Activated CD4-positive, alpha-beta T cell treated with anti-CD3 and anti-CD28 coated beads for 48 hours (primary cell): ENCODE measurements around the gene KCNMB2.
"Not testable (repeated sequence)": the region's sequence is repeated elsewhere in the genome, so short reads cannot be mapped to it uniquely, and the experiment has no call there.

ENCODE experiments used
- DNase-seq: peaks from one replicate; pipeline ENCODE4 v3.0.0-alpha.2; 2020

KCNMB2 gene

DNA sequence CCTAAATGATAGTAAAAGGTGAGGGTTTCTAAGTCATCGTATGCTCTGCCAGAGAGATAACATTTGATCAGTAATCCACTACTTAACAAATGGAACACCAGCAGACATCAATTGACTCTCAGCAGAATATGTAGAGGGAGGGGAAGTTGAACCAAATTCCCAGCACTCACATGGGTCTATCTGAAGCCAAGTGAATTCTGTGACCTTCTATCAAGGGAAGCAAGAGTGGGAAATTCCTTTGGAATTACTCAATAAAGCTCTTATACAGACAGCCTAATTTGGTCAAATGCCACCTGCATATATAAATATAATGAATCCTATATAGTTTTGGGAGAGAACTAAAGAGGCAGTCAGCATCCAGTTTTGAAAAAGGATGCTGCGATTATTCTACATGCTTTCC is 15.8 kb upstream of the KCNMB2 start:
- no peak for DNase-seq

DNA sequence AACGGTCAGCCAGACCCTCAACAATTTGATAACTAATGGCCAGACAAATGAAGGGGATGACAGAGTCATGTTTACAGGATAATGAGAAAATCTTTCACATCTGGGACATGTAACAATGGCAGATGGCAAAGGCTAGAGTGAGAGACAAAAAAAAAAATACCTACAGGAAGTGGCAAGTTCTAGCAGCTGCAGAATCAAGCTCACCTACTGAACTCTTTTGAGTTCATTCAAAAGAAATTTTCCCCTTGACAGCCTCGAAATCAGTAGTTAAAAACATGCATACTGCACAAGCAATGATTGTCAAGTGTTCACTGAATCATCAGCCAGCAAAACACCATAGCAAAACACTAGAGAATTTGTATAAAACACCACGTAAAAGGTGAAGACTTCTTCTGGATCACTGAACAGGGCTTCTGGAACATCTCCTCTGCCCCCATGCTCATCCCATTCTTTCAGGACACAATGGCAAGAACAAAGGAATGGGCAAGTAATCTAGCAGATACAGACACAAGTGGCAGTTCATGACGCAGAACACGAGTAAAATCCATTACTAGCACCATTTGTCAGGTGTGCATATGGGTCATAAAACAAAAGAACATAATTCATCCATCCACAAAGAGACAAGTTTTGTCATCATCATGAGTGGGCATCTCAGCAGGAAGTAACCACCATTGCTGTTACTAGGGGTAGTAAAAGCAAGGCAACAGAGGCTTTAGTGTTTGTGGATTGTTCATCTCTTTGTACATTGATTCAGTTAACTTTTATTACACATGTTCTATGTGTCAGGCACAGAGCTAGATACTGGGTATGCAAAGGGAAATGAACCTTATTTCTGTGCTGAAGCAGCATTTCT is 13.8 kb upstream of the KCNMB2 start:
- no peak for DNase-seq

- DNase-seq: no peak
Measured at GRCh38 chr3:178525251-178525650, 11.0 kb upstream of the KCNMB2 start.

- DNase-seq: no peak
Measured at GRCh38 chr3:178526291-178526690, 9.9 kb upstream of the KCNMB2 start.

DNA sequence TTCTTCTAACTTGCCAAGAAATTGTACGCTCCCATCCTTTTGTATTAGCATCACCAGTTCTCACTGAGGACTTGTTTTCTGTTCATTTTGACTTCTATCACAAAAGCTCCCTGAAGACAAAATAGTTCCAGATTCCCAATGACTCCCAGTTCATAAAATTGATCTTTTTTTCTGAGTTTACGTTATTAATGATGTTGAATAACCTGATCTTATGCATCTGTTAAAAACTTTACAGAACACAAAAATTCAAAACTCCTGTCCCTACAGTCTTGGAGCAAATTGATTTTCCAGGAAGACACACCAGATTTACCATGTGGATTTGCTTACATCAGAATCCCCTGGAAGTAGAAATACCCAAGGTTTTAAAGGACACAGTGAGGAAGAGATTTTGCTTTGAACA is 8.3 kb upstream of the KCNMB2 start:
- no peak for DNase-seq

DNA sequence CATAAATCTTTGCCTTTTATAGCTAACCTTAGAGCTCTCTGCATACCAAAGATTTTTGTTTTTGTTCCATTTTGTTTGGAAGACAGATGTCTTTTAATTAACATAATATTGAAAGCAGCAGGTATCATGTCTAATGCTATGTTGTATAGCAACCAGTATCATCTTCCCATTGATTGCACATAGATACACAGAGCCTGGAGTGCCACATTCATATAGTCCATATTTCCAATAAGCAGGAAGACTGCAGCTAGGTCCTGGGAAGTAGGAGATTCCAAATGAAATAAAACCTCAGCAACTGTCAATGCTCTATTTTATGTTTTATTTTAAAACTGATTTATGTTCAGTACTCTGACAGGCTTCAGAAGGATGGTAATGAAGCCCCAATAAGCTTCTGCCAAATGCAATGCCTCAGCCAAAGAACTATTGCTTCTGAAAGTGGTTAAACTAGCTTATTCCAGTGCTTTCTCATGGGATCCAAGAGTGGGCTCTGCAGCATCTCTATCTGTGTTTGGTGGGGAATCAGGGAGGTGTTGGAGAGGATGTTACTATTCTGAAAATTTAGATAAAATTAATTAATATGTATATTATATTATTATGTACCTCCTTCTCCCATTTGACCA is 6.5 kb upstream of the KCNMB2 start:
- DNase-seq: no peak

DNA sequence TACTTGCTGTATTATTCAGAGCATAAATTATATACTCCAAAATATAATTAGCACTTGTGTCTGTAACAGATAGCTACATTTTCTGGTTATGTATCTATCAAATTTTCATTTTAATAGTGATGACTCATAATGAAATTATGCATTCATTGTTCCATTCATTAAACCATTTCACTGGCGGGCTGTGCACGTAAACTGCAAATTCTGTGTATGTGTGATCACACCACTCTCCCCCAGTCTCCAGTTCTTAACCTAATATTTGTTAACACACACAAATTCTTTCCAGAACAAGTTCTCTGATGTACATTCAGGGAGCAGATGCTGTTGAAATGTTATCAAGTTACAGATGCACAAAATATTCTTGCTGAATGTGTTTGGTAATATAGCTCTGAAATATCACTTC is 3.8 kb upstream of the KCNMB2 start:
- DNase-seq: no peak

DNA sequence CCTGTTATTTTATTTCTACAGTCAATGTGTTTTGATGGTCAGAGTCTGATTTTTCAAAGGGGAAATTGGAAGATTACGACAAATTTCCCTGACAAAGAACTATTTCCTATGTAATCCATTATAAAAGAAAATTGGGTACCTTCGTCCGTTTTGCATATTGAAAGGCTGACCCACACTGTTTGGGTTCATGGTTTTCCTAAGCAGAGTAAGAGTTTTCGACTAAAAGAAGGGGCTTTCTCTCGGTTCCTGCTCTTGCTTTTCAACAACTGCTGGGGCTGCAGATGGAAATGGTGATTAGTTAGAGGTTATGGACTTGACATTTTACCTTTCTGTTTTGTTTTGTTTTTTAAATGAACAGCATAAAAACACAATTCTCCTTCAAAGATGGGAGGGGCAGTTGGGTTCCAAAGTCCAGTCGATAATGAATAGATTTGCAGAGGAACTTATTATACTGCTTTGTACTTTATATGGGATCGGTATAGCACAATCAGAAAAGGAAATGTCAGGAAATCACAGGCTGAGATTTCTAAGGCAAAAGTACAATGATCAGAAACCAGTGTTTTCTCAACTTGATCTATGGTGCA is 978 bp downstream of the KCNMB2 start:
- DNase-seq: no peak

DNA sequence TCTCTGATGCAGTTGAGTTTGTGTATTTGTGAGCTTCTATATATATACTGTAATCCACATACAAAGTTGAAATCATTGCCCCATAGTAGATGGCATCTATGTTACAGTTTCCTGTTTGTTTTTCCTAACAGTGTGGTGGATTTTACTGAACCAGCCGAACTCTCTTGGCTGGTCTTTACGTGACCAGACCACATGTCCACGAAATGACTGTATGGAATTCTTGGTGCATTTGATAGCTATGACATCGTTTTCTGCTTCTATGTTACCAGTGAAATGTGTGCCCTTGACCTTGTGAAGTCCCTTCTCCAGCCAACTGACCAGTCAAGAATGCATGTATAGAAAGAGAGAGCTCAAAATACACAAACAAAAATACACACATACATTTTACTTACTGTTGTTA is 1.8 kb downstream of the KCNMB2 start:
- no peak for DNase-seq

- DNase-seq: no peak
Measured at GRCh38 chr3:178540184-178540583, 3.9 kb downstream of the KCNMB2 start.

DNA sequence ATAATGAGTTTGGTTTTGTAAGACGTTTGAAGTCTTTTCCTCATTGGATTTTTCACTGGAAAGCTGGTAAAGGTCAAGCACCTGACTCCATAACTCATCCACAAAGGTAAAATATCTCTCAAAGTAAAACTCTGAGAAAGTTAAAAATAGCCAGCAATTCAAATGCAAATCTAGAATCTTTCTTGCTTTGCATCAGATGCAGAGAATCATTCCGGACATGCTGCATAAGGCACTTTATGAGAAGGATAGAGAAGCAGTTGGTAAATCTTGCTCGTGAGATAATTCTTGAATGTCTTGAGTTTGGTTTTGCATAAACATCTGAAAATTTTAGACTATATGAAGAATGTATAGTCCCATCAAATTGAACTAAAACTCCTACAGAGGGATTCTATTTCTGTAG is 9.1 kb downstream of the KCNMB2 start:
- no peak for DNase-seq

- no peak for DNase-seq
Measured at GRCh38 chr3:178546079-178546478, 9.8 kb downstream of the KCNMB2 start.

GRCh38 chr3:178549426-178549825 is 13.2 kb downstream of the KCNMB2 start:
- not testable (repeated sequence) for DNase-seq

- DNase-seq: no peak
Measured at GRCh38 chr3:178551916-178552321, 15.7 kb downstream of the KCNMB2 start.

DNA sequence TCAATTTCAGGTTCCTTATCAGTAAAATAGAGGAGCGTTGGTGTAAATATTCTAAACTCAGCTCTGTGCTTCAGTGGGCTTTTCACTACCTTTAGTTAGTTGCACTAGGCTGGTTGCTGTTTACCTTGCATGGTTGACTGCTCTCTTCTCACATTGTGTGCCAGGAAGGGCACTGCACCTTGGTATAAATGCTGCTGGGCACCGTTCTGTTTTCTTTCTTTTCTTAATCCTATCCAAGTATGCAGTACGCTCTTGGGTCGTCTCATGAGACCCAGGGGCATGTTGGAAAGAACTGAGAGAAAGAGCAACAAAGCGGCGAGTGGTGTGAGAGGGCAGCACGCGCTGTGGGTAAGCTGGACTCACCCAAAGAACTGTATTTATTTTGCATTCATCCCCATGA is 22.4 kb downstream of the KCNMB2 start:
- DNase-seq: no peak

- no peak for DNase-seq
Measured at GRCh38 chr3:178560759-178561158, 24.5 kb downstream of the KCNMB2 start.

DNA sequence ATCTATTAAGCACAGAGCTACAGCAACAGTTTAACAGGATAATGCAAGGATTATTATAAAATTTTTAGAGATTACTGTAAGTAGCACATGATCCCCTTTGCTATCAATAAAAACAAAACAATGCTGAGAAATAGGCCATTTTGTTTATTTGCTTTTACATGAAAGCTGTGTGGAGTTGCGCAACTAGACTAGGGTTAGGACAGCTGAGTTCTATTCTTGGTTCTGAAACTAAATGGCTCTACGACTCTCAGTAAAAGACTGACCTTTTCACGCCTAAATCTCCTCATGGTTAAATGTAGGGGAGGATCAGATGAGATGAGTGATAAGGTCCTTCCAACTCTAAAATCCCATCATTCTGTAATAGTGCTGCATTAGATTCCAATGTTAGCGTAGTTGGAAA is 25.0 kb downstream of the KCNMB2 start:
- no peak for DNase-seq

GRCh38 chr3:178562143-178562946 is 26.1 kb downstream of the KCNMB2 start:
- no peak for DNase-seq

- DNase-seq: no peak
Measured at GRCh38 chr3:178562947-178563232, 26.7 kb downstream of the KCNMB2 start.

- DNase-seq: no peak
Measured at GRCh38 chr3:178567611-178568010, 31.4 kb downstream of the KCNMB2 start.

GRCh38 chr3:178568155-178568731 is 32.0 kb downstream of the KCNMB2 start:
- DNase-seq: no peak

DNA sequence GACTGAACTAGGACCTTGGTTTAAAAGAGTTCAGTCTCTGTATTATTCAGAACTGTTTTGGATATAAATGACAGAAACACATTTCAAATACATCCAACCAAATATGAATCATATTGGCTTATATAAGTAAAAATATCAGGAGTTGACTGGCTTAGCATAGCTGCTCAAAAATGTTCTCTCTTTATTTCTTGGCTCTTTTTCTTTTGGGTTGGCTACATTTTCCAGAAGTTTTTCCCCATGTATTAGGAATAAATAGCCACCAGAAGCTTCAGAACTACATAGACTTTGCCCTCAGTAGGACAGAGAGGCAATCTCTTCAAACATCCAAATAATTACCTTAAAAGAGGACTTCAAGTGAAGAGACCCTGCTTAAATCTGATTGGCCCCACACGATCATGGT is 32.7 kb downstream of the KCNMB2 start:
- DNase-seq: no peak

DNA sequence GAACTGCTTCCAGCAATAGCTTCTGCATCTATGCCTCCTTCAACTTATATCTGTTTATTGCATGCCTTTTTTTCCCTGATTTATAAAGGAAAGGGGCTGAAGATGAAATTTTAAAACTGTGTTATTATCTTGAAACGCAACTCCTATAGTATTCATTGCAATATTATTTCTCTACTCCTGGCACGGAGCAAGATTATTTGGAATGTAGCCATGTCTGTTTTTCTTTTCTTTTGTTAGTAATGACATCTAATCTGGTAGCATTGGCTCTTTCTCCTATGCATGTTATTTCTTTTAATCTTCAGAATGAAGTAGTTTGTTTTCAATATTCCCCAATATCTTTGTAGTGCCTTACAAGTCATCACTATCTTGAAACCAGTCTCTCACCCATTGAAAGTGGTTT is 33.6 kb downstream of the KCNMB2 start:
- DNase-seq: no peak
